ENCODE data around the gene MAN2B2.
A peak's percentile ranks its signal among the peaks of the same experiment; 100 is the strongest.
"Not testable (repeated sequence)": the region's sequence is repeated elsewhere in the genome, so short reads cannot be mapped to it uniquely, and the experiment has no call there.

Gene MAN2B2

GRCh38 chr4:6618386-6619115 is 43.6 kb downstream of the MAN2B2 start:
- DNase-seq: no peak

GRCh38 chr4:6619116-6619465 is 44.1 kb downstream of the MAN2B2 start:
- no peak for DNase-seq

- DNase-seq: no peak
Measured at GRCh38 chr4:6619466-6620255, 44.7 kb downstream of the MAN2B2 start.

GRCh38 chr4:6620296-6620695 is 45.3 kb downstream of the MAN2B2 start:
- no peak for DNase-seq

- no peak for DNase-seq
Measured at GRCh38 chr4:6620891-6621555, 46.0 kb downstream of the MAN2B2 start.

GRCh38 chr4:6621556-6621927 is 46.6 kb downstream of the MAN2B2 start:
- no peak for DNase-seq

GRCh38 chr4:6622744-6623143 is 47.8 kb downstream of the MAN2B2 start:
- no peak for DNase-seq

- DNase-seq: no peak
Measured at GRCh38 chr4:6625256-6625655, 50.3 kb downstream of the MAN2B2 start.

GRCh38 chr4:6626066-6626465 is 51.1 kb downstream of the MAN2B2 start:
- DNase-seq: no peak

- no peak for DNase-seq
Measured at GRCh38 chr4:6627832-6628231, 52.8 kb downstream of the MAN2B2 start.

GRCh38 chr4:6628484-6628883 is 53.5 kb downstream of the MAN2B2 start:
- DNase-seq: not testable (repeated sequence)

- no peak for DNase-seq
Measured at GRCh38 chr4:6632125-6632524, 57.1 kb downstream of the MAN2B2 start.

GRCh38 chr4:6633091-6633906 is 58.3 kb downstream of the MAN2B2 start:
- peak; percentile 78 for DNase-seq

GRCh38 chr4:6634746-6635145 is 59.8 kb downstream of the MAN2B2 start:
- no peak for DNase-seq

- no peak for DNase-seq
Measured at GRCh38 chr4:6639137-6639680, 64.2 kb downstream of the MAN2B2 start.

- peak; percentile 94 for DNase-seq
Measured at GRCh38 chr4:6640292-6641163, 65.5 kb downstream of the MAN2B2 start, which contains the start of gene MRFAP1. Gene MRFAP1, plus strand, starts transcription at chr4:6640685. Its CDS starts 178 bp downstream, at chr4:6640863.

GRCh38 chr4:6641164-6641970 is 66.4 kb downstream of the MAN2B2 start:
- peak; percentile 60 for DNase-seq

GRCh38 chr4:6641971-6642320 is 67.0 kb downstream of the MAN2B2 start:
- DNase-seq: no peak

GRCh38 chr4:6643141-6643847 is 68.3 kb downstream of the MAN2B2 start:
- DNase-seq: no peak
